OCI-M2 (cell line): ENCODE results near the gene ERG.

Experiments used
- DNase-seq: peaks from one replicate; lab custom pipeline; 2025; ENCODE audit not compliant: unreplicated experiment; lab: John Stamatoyannopoulos, UW

ERG gene

DNA sequence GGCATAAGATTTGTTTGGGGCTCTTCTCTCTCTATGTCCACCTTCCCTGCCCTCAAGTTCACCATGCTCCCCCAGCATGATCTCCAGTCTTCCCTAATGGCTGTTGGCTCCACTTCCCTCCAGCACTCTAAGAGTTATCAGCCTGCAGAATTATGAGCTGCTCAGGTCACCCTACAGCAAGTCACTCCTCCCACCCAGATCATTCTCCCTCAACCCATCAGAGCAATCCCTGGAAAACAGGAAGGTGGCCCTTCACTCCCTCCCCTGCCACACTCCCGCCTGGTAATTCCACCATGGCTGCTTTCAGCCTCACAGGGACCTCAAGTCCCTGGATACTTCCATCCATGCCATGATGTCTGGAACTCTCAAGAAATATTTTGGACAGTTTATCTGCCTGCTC is 137.0 kb downstream of the ERG start:
- DNase-seq = no peak

- no peak for DNase-seq
Measured at GRCh38 chr21:38359835-38360234, 138.4 kb downstream of the ERG start.

- DNase-seq = no peak
Measured at GRCh38 chr21:38359090-38359489, 139.2 kb downstream of the ERG start.

DNA sequence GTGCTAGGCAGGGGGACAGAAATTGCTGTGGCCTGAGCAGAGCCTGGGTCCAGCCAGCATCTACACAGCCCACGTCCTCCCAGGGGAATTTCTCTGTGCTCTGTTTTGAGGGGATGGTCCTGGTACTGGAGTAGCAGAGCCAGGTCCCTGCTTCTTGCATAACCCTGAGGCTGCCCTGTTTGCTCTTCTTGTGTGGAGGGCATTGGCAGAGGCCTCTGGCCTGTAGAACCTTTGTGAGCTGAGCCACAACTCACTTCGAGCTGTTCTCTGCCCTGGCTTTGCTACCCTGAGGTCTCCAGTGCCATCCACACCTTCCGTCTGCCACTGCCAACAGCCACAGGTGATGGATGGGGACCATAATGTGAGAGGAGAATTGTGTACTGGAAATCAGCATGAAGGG is 139.6 kb downstream of the ERG start:
- no peak for DNase-seq

GRCh38 chr21:38358098-38358497 is 140.2 kb downstream of the ERG start:
- no peak for DNase-seq

- DNase-seq = no peak
Measured at GRCh38 chr21:38356883-38357625, 141.2 kb downstream of the ERG start.

DNA sequence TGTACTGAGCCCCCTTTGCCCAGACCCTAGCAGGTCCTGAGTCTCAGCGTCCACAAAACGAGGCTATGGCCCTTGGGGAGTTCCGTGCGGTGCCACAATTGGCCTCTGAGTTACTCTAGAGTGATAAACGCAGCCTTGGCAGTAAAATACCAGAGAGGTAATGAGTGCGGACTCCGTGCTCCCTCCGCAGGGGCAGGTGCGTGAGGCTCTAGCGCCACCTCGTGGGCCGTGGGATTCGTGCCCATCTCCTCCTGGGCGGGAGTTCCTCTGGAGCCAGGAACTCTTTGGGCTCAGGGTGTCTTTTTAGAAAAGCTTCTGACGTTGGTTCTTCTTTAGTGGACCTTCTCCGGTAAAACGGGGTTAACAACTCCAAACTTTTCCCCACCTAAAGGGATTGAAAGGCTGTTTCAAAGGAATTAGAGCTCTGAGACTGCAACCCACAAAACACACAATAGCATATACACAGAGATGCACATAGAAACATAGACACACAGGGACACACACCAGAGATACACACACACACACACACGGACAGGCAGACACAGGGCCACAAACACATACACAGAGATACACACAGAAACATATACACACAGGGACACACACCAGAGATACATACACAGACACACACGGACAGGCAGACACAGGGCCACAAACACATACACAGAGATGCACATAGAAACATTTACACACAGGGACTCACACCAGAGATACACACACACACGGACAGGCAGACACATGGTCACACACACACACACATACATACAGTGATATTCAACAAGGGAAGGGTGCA is 142.1 kb downstream of the ERG start:
- peak; percentile 36 for DNase-seq

GRCh38 chr21:38355353-38355752 is 142.9 kb downstream of the ERG start:
- no peak for DNase-seq

- DNase-seq = no peak
Measured at GRCh38 chr21:38354746-38355145, 143.5 kb downstream of the ERG start.

DNA sequence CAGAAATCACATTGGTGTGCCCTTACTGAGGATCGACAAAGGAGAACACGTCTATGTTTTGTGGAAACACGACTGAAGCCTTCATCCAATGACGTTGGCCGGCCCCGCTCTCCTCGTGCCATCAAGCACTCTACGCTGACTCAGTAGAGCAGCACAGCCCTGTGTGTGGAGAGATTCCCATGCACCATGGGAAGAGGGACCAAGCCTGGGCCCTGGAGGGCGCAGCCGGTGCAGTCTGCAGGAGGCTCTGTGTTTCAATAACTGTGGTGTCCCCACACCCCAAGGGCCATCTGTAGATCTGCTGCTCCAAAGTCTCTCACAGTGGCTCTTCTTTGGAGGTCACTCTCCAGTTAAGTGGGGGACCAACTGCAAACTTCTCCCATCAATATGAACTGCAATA is 144.0 kb downstream of the ERG start:
- no peak for DNase-seq

DNA sequence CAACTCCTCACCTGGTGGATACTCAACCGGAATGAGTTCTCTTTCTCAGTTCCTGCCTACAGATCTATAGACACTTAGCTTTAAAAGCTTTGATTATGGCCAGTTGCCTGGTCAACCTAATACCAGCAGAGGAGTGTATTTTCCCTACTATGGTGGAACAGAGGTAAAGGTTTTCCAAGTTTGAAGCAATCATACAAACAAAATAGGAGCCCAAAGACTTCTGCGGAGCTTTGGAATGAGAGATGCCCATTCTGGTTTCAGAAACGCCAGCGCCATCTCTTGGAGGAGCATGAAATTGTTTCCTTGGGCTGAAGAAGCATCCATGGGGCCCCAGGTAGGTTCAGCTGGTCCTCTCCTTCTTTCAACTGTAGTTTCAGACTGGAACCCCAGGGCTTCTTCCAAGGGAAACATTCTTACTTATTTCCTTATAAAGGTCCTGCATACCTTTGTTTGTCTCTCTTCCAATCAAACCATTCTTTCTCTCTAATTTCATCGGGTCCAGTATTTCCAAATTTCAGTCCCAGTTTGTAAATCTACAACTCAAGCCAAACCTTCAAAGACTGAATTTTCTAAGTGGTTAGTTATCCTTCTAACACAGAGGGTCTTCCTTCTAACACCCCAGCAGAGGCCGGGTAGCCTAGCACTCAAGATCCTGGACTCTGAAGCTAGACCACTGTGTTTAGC is 145.6 kb downstream of the ERG start:
- DNase-seq = no peak

GRCh38 chr21:38351961-38352521 is 146.2 kb downstream of the ERG start:
- no peak for DNase-seq

DNA sequence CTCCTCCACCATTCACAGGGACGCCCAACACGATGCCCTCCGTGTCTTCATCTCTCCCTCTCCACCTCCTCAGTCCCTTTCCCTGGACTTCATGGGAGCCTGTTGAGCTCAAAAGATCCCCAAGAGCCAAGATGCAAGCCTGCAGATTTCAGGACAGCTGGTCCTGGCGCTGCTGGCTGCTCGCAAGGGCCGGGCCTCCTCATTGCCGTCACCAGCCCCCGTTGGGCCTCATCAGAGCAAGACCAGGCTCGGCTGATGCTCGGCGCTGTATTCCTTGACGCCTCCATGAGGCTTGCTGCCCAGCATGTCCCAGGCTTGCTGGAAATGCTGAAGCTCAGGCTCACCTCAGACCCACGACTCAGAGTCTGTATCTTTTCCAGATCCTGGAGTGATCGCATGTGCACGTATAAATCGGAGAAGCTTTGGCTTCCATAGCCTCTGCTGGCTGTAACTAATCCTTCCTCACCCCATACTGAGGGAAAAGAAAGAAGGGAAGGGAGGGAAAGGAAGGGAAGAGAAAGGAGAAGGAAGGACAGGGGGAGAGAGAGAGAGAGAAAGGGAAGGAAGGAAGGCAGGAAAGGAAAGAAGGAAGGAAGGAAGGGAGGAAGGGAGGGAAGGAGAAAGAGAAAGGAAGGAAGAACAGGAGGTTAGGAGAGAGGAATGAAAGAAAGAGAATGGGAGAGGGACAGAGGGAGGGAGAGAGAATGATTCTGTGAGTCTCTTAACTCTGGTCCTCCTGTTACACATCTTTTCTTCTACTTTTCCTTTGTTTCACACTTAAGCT is 146.9 kb downstream of the ERG start:
- no peak for DNase-seq

GRCh38 chr21:38350684-38351083 is 147.6 kb downstream of the ERG start:
- no peak for DNase-seq

DNA sequence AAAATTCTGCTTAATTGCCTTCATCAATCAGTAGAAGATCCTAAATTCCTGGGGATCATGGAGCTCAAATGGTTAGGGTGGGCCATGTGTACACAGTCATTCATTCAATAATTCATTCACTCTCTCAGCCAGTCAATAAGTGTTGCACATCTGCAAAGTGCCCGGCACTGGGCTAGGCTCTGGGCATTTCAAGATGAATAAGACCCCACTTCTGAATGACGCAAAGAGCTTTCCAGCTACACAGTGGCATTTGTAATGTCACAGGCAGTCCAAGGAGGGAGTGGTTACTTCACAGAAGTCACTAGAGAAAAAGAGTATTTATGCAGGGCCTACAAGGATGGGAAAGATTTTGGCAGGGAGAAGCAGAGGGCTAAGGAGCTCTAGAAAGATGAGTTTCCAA is 148.3 kb downstream of the ERG start:
- DNase-seq = no peak

GRCh38 chr21:38349111-38349746 is 149.0 kb downstream of the ERG start:
- DNase-seq = no peak

DNA sequence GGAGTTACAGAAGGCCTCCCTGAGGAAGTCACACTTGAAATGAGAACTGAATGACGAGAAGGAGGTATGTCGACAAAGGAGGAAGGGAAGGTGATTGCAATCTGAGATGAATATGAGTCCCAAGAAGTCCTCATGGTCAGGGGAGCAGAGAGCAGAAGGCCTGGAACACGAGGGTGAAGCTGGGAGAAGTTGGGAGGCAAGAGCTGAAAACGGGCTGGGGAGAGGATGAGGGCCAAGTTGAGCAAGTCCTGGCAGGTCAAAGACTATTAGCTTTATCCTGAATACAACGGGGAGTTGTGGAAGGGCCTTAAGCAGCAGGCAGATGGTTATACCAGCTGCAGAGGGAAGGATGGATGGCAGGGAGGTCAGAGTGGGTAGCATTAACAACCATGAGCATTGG is 152.0 kb downstream of the ERG start:
- DNase-seq = no peak

- DNase-seq = no peak
Measured at GRCh38 chr21:38343691-38344090, 154.6 kb downstream of the ERG start.

- DNase-seq = no peak
Measured at GRCh38 chr21:38342739-38343138, 155.5 kb downstream of the ERG start.

DNA sequence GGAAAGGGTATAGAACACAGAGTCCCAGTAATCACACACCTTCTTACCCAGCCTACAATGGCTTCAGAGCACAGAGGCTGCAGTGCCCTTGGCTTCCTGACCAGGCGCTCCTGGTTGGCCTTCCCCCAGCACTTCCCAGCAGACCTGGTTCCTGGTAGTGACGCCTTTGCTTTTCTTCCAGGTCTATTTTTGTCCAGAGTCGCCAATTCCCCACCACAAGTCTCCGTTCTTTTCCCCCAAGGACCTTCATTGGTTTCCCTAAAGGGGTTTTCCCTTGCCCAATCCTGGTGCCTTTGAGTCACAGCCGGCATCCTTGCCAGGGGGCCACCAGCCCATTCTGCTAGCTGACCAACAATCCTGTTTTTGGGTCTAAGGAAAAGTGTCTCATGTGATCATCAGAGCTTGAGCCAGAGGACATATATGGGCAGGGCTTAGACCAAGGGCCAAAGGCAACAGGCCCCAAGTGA is 156.7 kb downstream of the ERG start:
- DNase-seq = no peak
